22Rv1 (cell line): ENCODE measurements around the gene GPHB5.

Source experiments
- H3K27ac ChIP-seq: fragments of 450-650 bp; 2 replicates; pipeline ENCODE4 v1.5.1; 2017
- CTCF ChIP-seq: fragments of 450-650 bp; IDR thresholded peaks from 2 replicates; pipeline ENCODE4 v1.5.1; 2017; ENCODE audit warnings: mild to moderate bottlenecking
- ZFX ChIP-seq: fragments of 450-650 bp; IDR thresholded peaks from 2 replicates; pipeline ENCODE4 v1.6.1; 2017; ENCODE audit warnings: antibody characterized with exemption, borderline replicate concordance

The GPHB5 gene

DNA sequence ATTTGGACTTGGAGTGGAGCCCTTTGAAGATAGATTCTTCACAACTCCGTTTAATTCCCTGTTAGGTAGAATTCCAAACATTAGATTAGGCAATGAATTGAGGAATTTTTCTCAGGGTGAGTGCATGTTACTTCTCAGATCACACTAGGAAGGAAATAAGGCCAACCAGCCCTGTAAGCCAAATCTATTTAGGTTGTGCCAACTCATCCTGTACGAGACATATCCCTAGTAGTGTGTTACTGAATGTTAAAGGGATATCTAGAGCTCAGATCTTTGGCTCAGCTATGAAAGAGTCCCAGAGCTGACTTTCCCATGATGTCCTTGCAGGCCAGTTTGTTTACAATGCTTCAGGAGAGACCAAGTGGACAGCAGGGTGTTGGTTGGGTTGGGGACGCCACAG is 45.6 kb downstream of the GPHB5 start:
- TF ChIP-seq ZFX (no peak), CTCF (no peak)
- H3K27ac ChIP-seq = no peak overlapping the region

DNA sequence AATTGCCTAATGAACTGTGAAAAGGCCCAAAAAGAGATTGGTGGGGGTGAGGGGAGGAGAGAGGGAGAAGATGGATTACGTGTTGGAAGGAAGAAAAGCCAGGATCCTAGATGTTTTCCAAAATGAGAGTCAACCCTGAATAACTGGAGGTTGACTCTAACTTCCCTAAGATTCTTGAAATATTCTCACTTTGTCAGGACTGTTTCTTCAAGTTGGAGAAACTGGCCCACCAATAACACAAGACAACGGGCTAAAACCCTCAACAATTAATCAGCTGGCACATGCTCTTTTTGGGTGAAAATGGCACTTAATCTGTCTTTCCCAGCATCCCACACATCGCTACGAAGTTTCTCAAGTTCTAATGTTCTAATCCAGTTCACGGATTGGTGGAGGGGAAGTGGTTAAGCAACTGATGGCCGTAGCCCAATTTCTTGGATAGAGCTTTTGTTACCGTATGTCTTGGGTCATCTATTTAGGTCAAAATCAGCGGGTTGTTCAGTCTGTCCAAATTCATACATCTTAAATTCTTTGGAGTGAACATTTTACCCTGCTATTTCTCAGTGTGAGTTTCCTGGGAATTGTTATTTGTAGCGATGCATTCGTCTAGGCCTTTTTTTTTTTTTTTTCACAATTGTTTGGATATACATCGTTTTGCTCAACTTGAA is 49.0 kb downstream of the GPHB5 start:
- no peak overlapping the region for H3K27ac ChIP-seq
- no peak for TF ChIP-seq CTCF
- no peak for TF ChIP-seq ZFX

GRCh38 chr14:63268771-63269170 is 50.0 kb downstream of the GPHB5 start:
- TF ChIP-seq CTCF (no peak), ZFX (no peak)
- H3K27ac ChIP-seq = no peak overlapping the region

GRCh38 chr14:63267171-63267570 is 51.6 kb downstream of the GPHB5 start:
- no peak overlapping the region for H3K27ac ChIP-seq
- no peak for TF ChIP-seq ZFX
- no peak for TF ChIP-seq CTCF

- no peak overlapping the region for H3K27ac ChIP-seq
- TF ChIP-seq ZFX = no peak
- no peak for TF ChIP-seq CTCF
These were observed 52.6 kb downstream of the GPHB5 start for GRCh38 chr14:63266106-63266505.
